Panc1 (cell line): ENCODE data around the gene CAPN7.

Source experiments
- CTCF ChIP-seq: fragments of 450-650 bp; IDR thresholded peaks from 2 replicates; pipeline ENCODE4 v1.5.1; 2017; ENCODE audit warnings: mild to moderate bottlenecking
- POLR2AphosphoS5 ChIP-seq: IDR thresholded peaks from 2 replicates; pipeline ENCODE4 v1.6.1; 2012; ENCODE audit warnings: mild to moderate bottlenecking, low read depth, low read length, moderate library complexity
- REST ChIP-seq, 2 experiments: IDR thresholded peaks; 2 replicates each; pipeline ENCODE4 v1.6.1; 2011 to 2012; ENCODE audit warnings: low read depth in 2 of 2, control low read depth in 1 of 2, low read length in 1 of 2, mild to moderate bottlenecking in 1 of 2, moderate library complexity in 1 of 2; ENCODE audit not compliant: insufficient read depth in 1 of 2
- TCF7L2 ChIP-seq: IDR thresholded peaks from 2 replicates; pipeline ENCODE4 v1.6.1; 2011; ENCODE audit warnings: mild to moderate bottlenecking, low read depth, low read length, inconsistent platforms

GRCh38 chr3:15288331-15289035 is 82.4 kb downstream of the CAPN7 start:
- TF ChIP-seq CTCF (no peak), REST (IDR thresholded peaks at IDR 0.05; ENCODE audit: insufficient read depth in 1 of 2, low read depth in 2 of 2, low read length in 1 of 2) (no peak), POLR2AphosphoS5 (no peak), TCF7L2 (no peak)
